AG04450 (cell line): ENCODE data around the gene INSYN1. TPM values are rescaled to one million over a fixed set of nuclear protein-coding genes. Genes with fewer than 3 reads are reported as not detected.
"Not testable (repeated sequence)": the region's sequence is repeated elsewhere in the genome, so short reads cannot be mapped to it uniquely, and the experiment has no call there.

Experiments
- CTCF ChIA-PET: fragments of 300-600, 350-600 bp; formaldehyde crosslinking; extraction: SDS; loops from one replicate; lab custom pipeline; 2022; ENCODE audit warnings: antibody characterized with exemption, inconsistent platforms; lab: Charles Lee
- POLR2A ChIA-PET: fragments of 350-600 bp; formaldehyde crosslinking; extraction: SDS; loops from one replicate; lab custom pipeline; 2021; ENCODE audit warnings: antibody characterized with exemption, inconsistent platforms; lab: Yijun Ruan, JAX
- DNase-seq: peaks from one replicate; pipeline ENCODE4 v3.0.0-alpha.2; 2011; ENCODE audit warnings: low read depth, low spot score
- H3K27ac ChIP-seq: one replicate; pipeline ENCODE4 v1.5.1; 2012; ENCODE audit warnings: low read depth, low read length, control low read depth
- H3K27me3 ChIP-seq: one replicate; pipeline ENCODE4 v1.6.0; 2012; ENCODE audit warnings: low read length; ENCODE audit not compliant: control insufficient read depth, insufficient read depth
- H3K4me3 ChIP-seq: 2 replicates; pipeline ENCODE4 v1.5.1; 2011; ENCODE audit warnings: mild to moderate bottlenecking, low read depth, low read length, control low read depth
- H3K9me3 ChIP-seq: 2 replicates; pipeline ENCODE4 v1.5.1; 2012; ENCODE audit warnings: low read length; ENCODE audit not compliant: control insufficient read depth, insufficient read depth
- CTCF ChIP-seq: IDR thresholded peaks from 2 replicates; pipeline ENCODE4 v1.5.1; 2011; ENCODE audit warnings: low read depth, low read length, control low read depth, inconsistent platforms
- polyA plus RNA-seq: library from polyadenylated mRNA; depleted of rRNA; stranded (reverse); fragments of >200 nt; gene quantifications from 2 replicates; pipeline ENCODE4 v1.2.3, GENCODE V29; 2011

The INSYN1 gene
- polyA plus RNA-seq, 1 experiment = 0.29 TPM

GRCh38 chr15:73704869-73705645, 48.1 kb downstream of the INSYN1 start:
- DNase-seq = no peak
- peak; percentile 83 for TF ChIP-seq CTCF
- CTCF ChIA-PET = interaction anchor here (0.6 to 12.3 kb wide), 52 partner anchors 8 to 464 kb away, joined by 3 to 304 read pairs (median 4); partner anchors contain the start of gene NPTN
- POLR2A ChIA-PET = no interaction called here
- H3K4me3 ChIP-seq = no peak overlapping the region
- H3K9me3 ChIP-seq = no peaks in the 10 kb centered on the region
- no peak overlapping the region for H3K27ac ChIP-seq
- no peaks in the 10 kb centered on the region for H3K27me3 ChIP-seq

GRCh38 chr15:73704142-73704868, 48.8 kb downstream of the INSYN1 start:
- H3K4me3 ChIP-seq, H3K9me3 ChIP-seq, H3K27me3 ChIP-seq, POLR2A ChIA-PET, DNase-seq, H3K27ac ChIP-seq: not testable (repeated sequence)
- CTCF ChIA-PET = interaction anchor here (0.6 to 12.3 kb wide), 36 partner anchors 9 to 421 kb away, joined by 3 to 304 read pairs (median 4); partner anchors contain the start of gene NPTN

DNA sequence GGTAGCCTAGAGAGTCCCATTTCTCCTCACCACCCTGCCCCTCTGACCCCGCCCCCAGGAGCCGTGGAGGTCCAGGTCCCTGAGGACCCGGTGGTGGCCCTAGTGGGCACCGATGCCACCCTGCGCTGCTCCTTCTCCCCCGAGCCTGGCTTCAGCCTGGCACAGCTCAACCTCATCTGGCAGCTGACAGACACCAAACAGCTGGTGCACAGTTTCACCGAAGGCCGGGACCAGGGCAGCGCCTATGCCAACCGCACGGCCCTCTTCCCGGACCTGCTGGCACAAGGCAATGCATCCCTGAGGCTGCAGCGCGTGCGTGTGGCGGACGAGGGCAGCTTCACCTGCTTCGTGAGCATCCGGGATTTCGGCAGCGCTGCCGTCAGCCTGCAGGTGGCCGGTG, 49.5 kb downstream of the INSYN1 start:
- H3K9me3 ChIP-seq, POLR2A ChIA-PET: not testable (repeated sequence)
- CTCF ChIA-PET = interaction anchor here (1.0 to 12.3 kb wide), 4 partner anchors 8 to 70 kb away, joined by 3 to 304 read pairs (median 8); partner anchors contain the start of gene NPTN

DNA sequence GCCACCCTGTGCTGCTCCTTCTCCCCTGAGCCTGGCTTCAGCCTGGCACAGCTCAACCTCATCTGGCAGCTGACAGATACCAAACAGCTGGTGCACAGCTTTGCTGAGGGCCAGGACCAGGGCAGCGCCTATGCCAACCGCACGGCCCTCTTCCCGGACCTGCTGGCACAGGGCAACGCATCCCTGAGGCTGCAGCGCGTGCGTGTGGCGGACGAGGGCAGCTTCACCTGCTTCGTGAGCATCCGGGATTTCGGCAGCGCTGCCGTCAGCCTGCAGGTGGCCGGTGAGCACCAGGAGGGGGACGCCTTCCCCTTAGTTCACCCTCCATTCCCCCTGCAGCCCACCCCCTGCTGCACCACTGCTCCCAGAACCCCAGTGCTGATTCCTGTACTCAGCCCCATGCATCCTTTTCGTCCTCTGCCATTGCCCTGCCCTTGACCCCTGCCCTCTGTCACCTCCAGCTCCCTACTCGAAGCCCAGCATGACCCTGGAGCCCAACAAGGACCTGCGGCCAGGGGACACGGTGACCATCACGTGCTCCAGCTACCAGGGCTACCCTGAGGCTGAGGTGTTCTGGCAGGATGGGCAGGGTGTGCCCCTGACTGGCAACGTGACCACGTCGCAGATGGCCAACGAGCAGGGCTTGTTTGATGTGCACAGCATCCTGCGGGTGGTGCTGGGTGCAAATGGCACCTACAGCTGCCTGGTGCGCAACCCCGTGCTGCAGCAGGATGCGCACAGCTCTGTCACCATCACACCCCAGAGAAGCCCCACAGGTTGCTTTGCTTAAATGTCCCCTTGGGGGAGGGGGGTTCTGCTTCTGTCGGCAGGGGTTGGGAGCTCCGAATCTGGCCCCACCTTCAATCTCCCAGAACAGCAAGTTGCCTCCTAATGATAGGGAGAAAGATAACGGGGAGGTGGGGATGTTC, 50.6 kb downstream of the INSYN1 start:
- H3K9me3 ChIP-seq, H3K27me3 ChIP-seq, H3K27ac ChIP-seq, DNase-seq, H3K4me3 ChIP-seq: not testable (repeated sequence)
- POLR2A ChIA-PET = interaction anchor here (0.6 kb wide), 1 partner anchor 223 kb away, joined by 6 read pairs; no protein-coding TSS in a partner anchor
- CTCF ChIA-PET = interaction anchor here (1.4 to 12.3 kb wide), 4 partner anchors 24 to 141 kb away, joined by 4 to 304 read pairs (median 104); partner anchors contain the start of gene NPTN

More for the DNA sequence above, 49.5 kb downstream of the INSYN1 start:
- DNase-seq, H3K27me3 ChIP-seq, H3K27ac ChIP-seq, H3K4me3 ChIP-seq: not testable (repeated sequence)

- Histone ChIP-seq H3K27me3 (no peaks in the 10 kb centered on the region), H3K4me3 (no peak overlapping the region), H3K27ac (no peak overlapping the region), H3K9me3 (no peaks in the 10 kb centered on the region)
- TF ChIP-seq CTCF = peak; percentile 94
- DNase-seq = peak; percentile 58
- POLR2A ChIA-PET = interaction anchor here (0.6 kb wide), 1 partner anchor 15 kb away, joined by 3 read pairs; no protein-coding TSS in a partner anchor
- CTCF ChIA-PET = interaction anchor here (0.5 to 12.3 kb wide), 60 partner anchors 9 to 1309 kb away, joined by 3 to 304 read pairs (median 5); partner anchors contain the start of genes CD276 and NPTN
These were observed 52.9 kb downstream of the INSYN1 start for GRCh38 chr15:73700041-73700842.
